Muscle of leg (tissue), 11 donors: ENCODE results near the gene EXOG. TPM values are rescaled to one million over a fixed set of nuclear protein-coding genes. Genes with fewer than 3 reads are reported as not detected.

Experiments used
- DNase-seq: peaks from one replicate; pipeline ENCODE4 v3.0.0; 2013
- H3K27ac ChIP-seq: one replicate; pipeline ENCODE4 v1.5.1; 2013; ENCODE audit warnings: mild to moderate bottlenecking, low read length, control low read depth
- H3K27me3 ChIP-seq: one replicate; pipeline ENCODE4 v1.6.1; 2013; ENCODE audit warnings: low read length; ENCODE audit not compliant: control insufficient read depth, insufficient read depth
- H3K36me3 ChIP-seq: one replicate; pipeline ENCODE4 v1.6.1; 2013; ENCODE audit warnings: low read length; ENCODE audit not compliant: control insufficient read depth, insufficient read depth
- H3K4me1 ChIP-seq: one replicate; pipeline ENCODE4 v1.6.1; 2013; ENCODE audit warnings: low read length; ENCODE audit not compliant: control insufficient read depth, insufficient read depth
- H3K4me3 ChIP-seq: one replicate; pipeline ENCODE4 v1.5.1; 2013; ENCODE audit warnings: low read length, control low read depth
- H3K9me3 ChIP-seq: replicated peaks from 2 replicates; pipeline ENCODE4 v1.6.1; 2013; ENCODE audit warnings: low read depth, low read length; ENCODE audit not compliant: control insufficient read depth
- WGBS: methylation state at CpG from one replicate; pipeline ENCODE4 v1.1.5; 2013; ENCODE audit warnings: missing lambda C conversion rate; ENCODE audit not compliant: insufficient coverage; 5-methylcytosine and 5-hydroxymethylcytosine counted together
- polyA plus RNA-seq, 8 donors: library from polyadenylated mRNA; unstranded; fragments of 120-200 nt; gene quantifications; one replicate each; pipeline versions ENCODE4 v1.2.1 to v1.2.3, GENCODE V29; 2013; ENCODE audit warnings: inconsistent platforms in 1 of 8, low replicate concordance in 1 of 8; ENCODE audit not compliant: insufficient read length in 8 of 8, insufficient read depth in 1 of 8
- total RNA-seq: library from RNA; stranded (reverse); fragments of 120-200 nt; gene quantifications from one replicate; pipeline ENCODE4 v1.2.4, GENCODE V29; 2013

The EXOG gene
- total and polyA plus RNA-seq, 9 donors: 11.0 to 24.1 (median 15.6) TPM

- 86% methylated on average over 1 of the region's 1 CpG for WGBS
- no peaks in the 10 kb centered on the region for H3K4me1 ChIP-seq
- H3K4me3 ChIP-seq: no peak overlapping the region
- no peaks in the 10 kb centered on the region for H3K27me3 ChIP-seq
- no peak overlapping the region for H3K27ac ChIP-seq
- DNase-seq: peak; percentile 24
- peaks cover 36% of the 10 kb centered on the region for H3K36me3 ChIP-seq
- H3K9me3 ChIP-seq: no peaks in the 10 kb centered on the region
Observed at GRCh38 chr3:38528457-38528856, 32.3 kb downstream of the EXOG start.

DNA sequence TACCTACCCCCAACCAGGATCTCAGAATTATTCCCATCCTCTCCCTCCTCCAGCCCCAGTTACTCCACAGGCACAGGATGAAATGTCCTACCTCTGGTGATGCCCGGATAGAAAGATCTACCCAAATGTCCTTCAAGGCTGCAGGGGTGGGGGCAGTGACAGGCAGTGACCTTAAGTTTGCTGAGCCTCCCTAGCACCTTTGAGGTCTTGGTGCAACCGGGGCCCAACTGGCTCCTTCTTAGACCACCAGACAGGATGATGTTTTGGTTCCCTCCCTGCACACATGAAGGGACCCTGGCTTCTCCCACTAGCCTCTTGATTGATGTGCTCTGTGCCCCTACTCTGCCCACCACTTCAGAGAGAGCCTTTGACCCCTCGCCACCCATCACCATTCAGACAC, 36.4 kb downstream of the EXOG start:
- H3K9me3 ChIP-seq: no peaks in the 10 kb centered on the region
- H3K27ac ChIP-seq: no peak overlapping the region
- no peaks in the 10 kb centered on the region for H3K27me3 ChIP-seq
- peaks cover 12% of the 10 kb centered on the region for H3K36me3 ChIP-seq
- WGBS: 80% methylated on average over 1 of the region's 3 CpGs
- no peak for DNase-seq
- no peak overlapping the region for H3K4me3 ChIP-seq
- no peaks in the 10 kb centered on the region for H3K4me1 ChIP-seq

DNA sequence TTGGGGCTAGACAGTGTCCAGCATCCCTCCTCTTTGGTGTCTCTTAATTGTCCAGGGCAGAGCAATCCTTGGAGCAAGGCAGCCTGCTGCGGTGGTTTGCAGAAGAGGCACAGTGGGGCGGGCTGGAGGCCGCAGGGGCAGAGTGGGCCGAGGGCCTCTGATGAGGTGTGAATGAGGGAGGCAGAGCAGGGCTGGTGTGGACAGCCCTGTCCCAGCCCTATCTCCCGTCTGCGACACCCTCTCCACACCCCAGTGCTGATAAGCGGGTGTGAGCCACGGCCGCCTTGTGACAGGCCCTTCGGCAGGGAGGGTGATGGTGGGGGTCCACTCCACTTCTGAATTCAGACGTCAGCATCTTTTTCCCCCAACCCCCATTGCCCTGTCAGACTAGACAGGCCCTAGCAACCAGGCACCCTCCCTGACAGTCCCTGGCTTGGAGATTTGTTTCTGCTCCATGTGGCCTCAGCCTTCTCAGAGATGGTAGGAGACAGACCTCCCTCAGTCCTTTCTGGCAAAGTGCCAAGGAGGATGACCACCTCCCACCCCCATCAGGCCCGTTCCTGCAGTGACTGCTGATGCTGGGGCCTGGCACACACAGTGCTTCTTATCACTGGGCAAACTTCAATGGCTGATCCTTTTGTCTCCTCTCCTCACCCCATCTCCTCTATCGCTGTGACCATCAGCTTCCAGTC, 37.3 kb downstream of the EXOG start:
- Histone ChIP-seq H3K4me3 (no peak overlapping the region), H3K27ac (no peak overlapping the region), H3K27me3 (no peaks in the 10 kb centered on the region), H3K36me3 (peaks cover 4% of the 10 kb centered on the region), H3K4me1 (no peaks in the 10 kb centered on the region), H3K9me3 (no peaks in the 10 kb centered on the region)
- DNase-seq: no peak
- WGBS: 56% methylated on average over 2 of the region's 13 CpGs

GRCh38 chr3:38534180-38534579, 38.0 kb downstream of the EXOG start:
- DNase-seq: no peak
- H3K27ac ChIP-seq: no peak overlapping the region
- no peaks in the 10 kb centered on the region for H3K4me1 ChIP-seq
- H3K4me3 ChIP-seq: no peak overlapping the region
- peaks cover 4% of the 10 kb centered on the region for H3K36me3 ChIP-seq
- 86% methylated on average over 1 of the region's 2 CpGs for WGBS
- no peaks in the 10 kb centered on the region for H3K9me3 ChIP-seq
- H3K27me3 ChIP-seq: no peaks in the 10 kb centered on the region

GRCh38 chr3:38534604-38535003, 38.5 kb downstream of the EXOG start:
- Histone ChIP-seq H3K27ac (no peak overlapping the region), H3K9me3 (no peaks in the 10 kb centered on the region), H3K36me3 (peaks cover 4% of the 10 kb centered on the region), H3K27me3 (no peaks in the 10 kb centered on the region), H3K4me3 (no peak overlapping the region), H3K4me1 (no peaks in the 10 kb centered on the region)
- no CpG with 5 or more reads among the region's 7 CpGs for WGBS
- no peak for DNase-seq

- H3K36me3 ChIP-seq: no peaks in the 10 kb centered on the region
- no peak overlapping the region for H3K4me3 ChIP-seq
- 83% methylated on average over 3 of the region's 3 CpGs for WGBS
- H3K27me3 ChIP-seq: no peaks in the 10 kb centered on the region
- no peak overlapping the region for H3K27ac ChIP-seq
- H3K9me3 ChIP-seq: no peaks in the 10 kb centered on the region
- peaks cover 5% of the 10 kb centered on the region for H3K4me1 ChIP-seq
- DNase-seq: no peak
Observed at GRCh38 chr3:38536671-38537070, 40.5 kb downstream of the EXOG start.

- peaks cover 26% of the 10 kb centered on the region for H3K4me1 ChIP-seq
- no peak overlapping the region for H3K4me3 ChIP-seq
- no peaks in the 10 kb centered on the region for H3K27me3 ChIP-seq
- H3K36me3 ChIP-seq: no peaks in the 10 kb centered on the region
- WGBS: 78% methylated on average over 6 of the region's 8 CpGs
- H3K9me3 ChIP-seq: no peaks in the 10 kb centered on the region
- DNase-seq: no peak
- no peak overlapping the region for H3K27ac ChIP-seq
Observed at GRCh38 chr3:38538773-38539353, 42.7 kb downstream of the EXOG start.

DNA sequence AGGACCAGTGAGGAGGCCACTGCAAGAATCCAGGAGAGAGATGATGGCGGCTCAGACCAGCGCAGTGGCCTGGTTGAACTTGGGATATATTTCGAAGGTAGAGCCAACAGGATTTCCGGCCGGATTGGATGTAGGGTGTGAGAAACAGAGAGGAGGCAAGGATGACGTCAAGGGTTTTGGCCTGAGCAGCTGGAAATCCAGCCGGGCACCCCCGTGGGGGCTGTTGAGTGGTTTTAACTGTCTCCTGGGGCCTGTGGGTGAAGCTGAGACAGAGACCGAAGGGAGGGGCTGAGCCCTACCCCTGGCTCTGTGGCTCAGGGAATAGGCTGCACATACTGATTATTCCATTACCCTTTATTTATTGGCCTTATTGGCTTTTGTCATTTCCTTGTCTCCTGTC, 45.7 kb downstream of the EXOG start:
- 48% methylated on average over 8 of the region's 9 CpGs for WGBS
- no peaks in the 10 kb centered on the region for H3K9me3 ChIP-seq
- H3K27ac ChIP-seq: peak overlapping the region; percentile 59
- H3K4me3 ChIP-seq: no peak overlapping the region
- no peaks in the 10 kb centered on the region for H3K36me3 ChIP-seq
- H3K4me1 ChIP-seq: peaks cover 39% of the 10 kb centered on the region
- no peaks in the 10 kb centered on the region for H3K27me3 ChIP-seq
- DNase-seq: peak; percentile 41

DNA sequence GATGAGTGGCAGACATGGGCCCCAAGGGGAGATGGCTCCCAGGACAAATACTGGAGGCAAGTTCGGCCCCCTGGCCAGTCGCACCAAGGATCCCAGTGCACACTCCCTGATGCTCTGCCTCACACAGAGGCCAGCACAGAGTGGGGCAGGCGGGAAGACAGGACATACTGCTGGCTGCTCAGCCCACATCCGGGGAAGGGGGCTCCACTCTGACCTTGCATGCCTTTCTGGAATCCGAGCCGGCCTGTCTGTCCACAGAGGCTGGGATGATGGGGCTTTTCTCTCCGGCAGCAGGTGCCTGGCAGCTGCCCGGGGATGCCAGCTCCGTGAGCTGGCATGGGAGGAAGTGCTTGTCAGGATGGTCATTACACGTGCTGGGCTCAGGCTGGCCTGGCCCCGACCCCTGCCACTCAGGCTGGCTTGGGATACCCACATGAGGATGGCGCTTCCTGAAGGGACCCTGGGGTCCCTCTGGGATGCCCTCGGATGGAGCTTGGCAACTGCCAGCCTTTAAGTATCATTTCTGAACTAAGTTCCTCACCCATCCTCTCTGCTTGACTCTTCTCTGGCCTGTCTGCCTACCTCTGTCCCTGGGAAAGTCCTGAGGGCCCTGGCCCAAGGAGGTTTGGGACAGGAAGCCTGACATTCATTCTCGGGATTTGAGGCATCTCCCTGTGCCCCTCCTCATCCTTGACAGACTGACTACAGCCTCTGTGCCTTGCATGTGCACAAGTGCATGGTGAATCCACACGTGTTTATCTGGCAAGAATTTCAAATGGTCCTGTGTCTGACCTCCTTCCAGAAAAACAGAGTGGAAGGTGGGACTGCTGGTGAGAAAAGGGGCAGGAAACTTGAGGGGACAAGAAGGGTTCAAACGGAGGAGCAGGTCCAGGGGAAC, 46.5 kb downstream of the EXOG start:
- no peak overlapping the region for H3K4me3 ChIP-seq
- H3K4me1 ChIP-seq: peaks cover 39% of the 10 kb centered on the region
- H3K36me3 ChIP-seq: no peaks in the 10 kb centered on the region
- WGBS: 65% methylated on average over 15 of the region's 16 CpGs
- H3K27ac ChIP-seq: peak overlapping the region; percentile 87
- H3K27me3 ChIP-seq: no peaks in the 10 kb centered on the region
- H3K9me3 ChIP-seq: no peaks in the 10 kb centered on the region
- DNase-seq: peak; percentile 74

DNA sequence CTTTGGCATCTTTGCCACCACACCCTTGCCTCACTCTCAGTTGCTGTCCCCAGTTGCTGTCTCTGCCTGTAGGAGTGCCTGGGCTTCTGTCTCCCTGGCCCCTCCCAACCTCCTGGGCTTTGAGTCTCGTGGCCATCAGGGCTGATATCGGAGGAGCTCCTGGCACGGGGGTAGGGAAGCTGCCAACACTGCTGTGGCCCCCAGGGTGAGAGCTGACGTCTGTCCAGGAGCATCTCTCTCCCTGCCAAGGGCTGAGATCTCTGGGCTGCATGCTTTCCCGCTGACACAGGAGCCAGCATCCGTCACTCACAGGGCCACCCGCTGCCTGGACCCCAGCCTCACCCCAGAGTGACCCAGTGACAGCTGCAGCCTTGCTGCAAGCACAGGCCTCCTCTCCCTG, 47.4 kb downstream of the EXOG start:
- Histone ChIP-seq H3K9me3 (no peaks in the 10 kb centered on the region), H3K4me3 (no peak overlapping the region), H3K27me3 (no peaks in the 10 kb centered on the region), H3K4me1 (peaks cover 46% of the 10 kb centered on the region), H3K36me3 (no peaks in the 10 kb centered on the region), H3K27ac (peak overlapping the region; percentile 87)
- DNase-seq: peak; percentile 81
- 57% methylated on average over 7 of the region's 7 CpGs for WGBS
